ENCODE measurements around the gene CXorf38.

Gene CXorf38, protein sequence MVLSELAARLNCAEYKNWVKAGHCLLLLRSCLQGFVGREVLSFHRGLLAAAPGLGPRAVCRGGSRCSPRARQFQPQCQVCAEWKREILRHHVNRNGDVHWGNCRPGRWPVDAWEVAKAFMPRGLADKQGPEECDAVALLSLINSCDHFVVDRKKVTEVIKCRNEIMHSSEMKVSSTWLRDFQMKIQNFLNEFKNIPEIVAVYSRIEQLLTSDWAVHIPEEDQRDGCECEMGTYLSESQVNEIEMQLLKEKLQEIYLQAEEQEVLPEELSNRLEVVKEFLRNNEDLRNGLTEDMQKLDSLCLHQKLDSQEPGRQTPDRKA

DNA sequence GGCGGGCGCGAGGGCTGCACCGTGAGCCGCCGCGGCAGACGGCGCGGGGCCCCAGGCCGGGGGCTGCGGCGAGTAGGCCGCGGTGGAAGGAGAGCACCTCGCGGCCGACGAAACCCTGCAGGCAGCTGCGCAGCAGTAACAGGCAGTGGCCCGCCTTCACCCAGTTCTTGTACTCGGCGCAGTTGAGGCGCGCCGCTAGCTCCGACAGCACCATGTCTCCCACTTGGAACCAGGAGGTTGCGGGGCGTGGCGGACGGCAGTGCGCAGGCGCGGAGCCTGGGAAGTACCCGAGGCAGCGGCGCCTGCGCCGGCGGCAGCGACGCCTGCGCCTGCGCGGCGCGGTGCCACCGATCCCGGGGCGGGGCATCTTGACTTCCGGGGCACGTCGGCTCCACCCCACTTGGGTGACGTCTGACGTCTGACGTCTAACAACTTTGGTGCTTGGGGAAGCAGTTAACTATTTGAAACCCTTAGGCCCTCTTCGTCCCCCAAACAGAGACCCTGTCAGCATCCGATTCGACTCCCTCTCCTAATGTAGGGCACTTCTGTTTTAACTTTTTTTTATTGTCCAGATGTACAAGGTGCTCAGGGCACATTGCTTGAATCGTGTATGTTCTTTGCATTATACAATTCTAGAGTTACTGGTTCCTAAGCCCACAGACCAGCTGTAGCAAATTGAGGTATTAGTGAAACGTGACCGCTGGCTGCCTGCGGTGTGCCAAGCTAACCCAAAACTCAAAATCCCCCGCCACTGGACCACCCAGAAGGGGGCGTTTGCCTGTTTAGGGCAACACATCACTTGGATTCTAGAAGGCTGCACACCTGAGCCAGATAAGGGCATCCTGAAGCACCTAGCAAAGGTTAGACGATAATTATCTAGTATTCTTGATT, at the start of gene CXorf38:
CXorf38 (minus strand) TSS at position 255 of the 891 bp plus-strand sequence; CDS start at position 214, 41 bp downstream.
- DNase-seq (ENCODE audit: low read depth, low spot score) = no peak

DNA sequence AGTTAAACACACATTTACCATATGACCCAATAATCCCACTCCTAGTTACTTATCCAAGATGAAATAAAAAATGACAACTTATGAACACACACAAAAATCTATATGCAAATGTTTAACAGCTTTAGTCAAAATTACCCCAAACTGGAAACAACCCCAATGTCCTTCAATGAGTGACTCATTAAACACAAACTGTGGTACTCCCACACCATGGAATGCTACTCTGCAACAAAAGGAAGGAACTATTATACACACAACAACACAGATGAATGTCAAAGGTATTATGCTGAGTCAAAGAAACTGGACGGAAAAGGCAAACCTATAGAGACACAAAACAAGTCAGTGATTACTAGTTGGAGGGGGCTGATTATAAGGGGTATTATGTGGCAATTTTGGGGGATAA, 47.4 kb upstream of the CXorf38 start:
- DNase-seq (ENCODE audit: low read depth, low spot score) = no peak

DNA sequence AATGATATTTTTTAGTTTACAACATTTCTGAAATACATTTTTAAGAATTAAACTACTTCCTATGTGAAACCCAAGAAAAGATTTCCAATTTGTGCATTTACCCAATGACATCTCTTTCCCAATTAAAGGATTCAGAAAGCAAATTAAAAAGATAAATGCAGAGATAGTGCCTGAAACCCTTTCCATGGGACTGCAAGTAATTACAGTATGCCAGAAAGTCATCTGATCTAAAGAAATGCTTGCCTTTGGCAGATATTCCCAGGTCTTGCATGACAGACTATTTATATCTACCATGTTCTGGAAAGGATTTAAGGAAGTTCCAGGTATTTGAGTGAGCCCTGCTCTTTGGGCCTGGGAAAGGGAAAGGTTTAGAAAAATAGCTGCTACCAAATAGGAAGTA, 41.6 kb upstream of the CXorf38 start:
- DNase-seq (ENCODE audit: low read depth, low spot score) = no peak

GRCh38 chrX:40687169-40687568, 39.8 kb upstream of the CXorf38 start:
- DNase-seq (ENCODE audit: low read depth, low spot score) = no peak

DNA sequence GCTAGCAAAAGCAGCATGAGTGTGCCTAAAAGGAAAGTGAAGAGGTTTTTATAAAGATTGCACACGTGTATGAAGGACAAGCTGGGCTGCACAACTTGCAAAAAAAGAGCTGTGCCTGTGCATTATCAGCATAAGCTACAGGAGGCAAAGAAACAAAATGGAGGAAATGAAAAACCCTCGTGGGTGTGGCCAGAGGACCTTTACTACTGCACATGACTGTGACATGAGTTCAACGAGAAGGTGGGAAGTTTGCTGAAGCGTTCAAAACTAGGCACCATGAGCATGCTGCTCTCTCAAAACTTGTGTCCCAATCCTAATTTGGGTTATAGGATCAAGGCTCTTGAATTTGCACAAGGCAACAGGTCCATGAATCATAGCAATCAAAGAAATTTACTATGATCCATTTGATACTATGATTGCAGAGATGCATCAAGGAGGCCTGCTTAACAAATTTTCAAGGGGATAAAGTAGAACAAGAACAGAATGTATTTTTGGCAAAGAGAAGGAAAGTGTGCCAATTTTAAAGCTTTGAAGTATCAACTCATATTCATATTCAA, 38.1 kb upstream of the CXorf38 start:
- no peak for DNase-seq (ENCODE audit: low read depth, low spot score)

- DNase-seq (ENCODE audit: low read depth, low spot score) = no peak
Measured at GRCh38 chrX:40684092-40684491, 36.7 kb upstream of the CXorf38 start.

GRCh38 chrX:40683245-40683644, 35.9 kb upstream of the CXorf38 start:
- DNase-seq (ENCODE audit: low read depth, low spot score) = no peak

- DNase-seq (ENCODE audit: low read depth, low spot score) = no peak
Measured at GRCh38 chrX:40671126-40671525, 23.8 kb upstream of the CXorf38 start.

DNA sequence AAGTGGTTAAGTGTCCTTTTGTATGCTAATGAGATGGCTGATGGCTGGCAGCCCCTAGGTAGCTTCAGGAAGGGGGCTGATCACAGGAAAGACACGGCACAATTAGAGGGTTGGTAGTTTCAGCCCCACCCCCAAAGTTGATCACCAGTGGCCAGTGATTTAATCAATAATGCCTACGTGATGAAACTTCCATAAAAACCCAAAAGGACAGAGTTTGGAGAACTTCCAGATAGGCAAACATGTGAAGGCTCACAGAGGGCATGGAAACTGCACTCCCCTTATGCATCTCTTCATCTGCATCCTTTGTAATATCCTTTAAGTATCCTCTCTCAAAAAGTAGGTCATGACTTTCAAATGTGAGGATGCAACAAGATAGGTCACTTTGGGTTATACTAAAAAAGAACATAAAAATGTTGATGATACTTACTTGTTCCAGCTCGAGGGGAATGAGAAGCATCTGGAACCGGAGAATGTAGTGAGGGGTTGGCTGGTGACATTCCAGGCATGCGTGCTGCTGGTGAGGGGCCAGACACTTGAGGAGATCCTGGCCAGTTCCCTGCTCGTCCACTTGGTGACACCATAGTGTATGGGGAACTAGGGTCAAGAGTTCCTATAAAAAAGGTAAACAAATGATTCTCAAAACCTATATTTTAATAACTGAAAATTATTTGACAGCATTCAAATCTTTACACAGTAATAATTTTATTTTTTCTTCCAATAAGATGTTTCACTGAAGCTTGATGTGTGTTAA, 16.7 kb upstream of the CXorf38 start:
- no peak for DNase-seq (ENCODE audit: low read depth, low spot score)

GRCh38 chrX:40663078-40663740, 15.8 kb upstream of the CXorf38 start:
- no peak for DNase-seq (ENCODE audit: low read depth, low spot score)

- no peak for DNase-seq (ENCODE audit: low read depth, low spot score)
Measured at GRCh38 chrX:40661489-40661888, 14.1 kb upstream of the CXorf38 start.

DNA sequence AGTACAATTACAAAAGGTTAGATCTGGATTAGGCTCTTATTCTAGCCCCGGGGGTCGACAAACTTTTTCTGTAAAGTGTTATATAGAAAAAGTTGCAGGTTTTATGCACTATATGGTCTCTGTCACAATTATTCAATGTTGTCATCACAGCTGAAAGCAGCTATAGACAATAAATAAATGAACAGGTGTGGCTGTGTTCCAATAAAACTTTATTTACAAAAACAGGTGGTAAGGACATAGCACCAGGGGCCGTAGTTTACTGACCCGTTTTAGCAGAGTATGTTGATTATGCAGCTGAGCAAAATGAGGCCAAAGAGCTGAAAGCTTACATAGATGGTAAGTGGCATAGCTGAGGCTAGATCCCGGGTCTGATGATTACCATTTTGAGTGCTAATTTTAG, 13.0 kb upstream of the CXorf38 start:
- DNase-seq (ENCODE audit: low read depth, low spot score) = no peak

DNA sequence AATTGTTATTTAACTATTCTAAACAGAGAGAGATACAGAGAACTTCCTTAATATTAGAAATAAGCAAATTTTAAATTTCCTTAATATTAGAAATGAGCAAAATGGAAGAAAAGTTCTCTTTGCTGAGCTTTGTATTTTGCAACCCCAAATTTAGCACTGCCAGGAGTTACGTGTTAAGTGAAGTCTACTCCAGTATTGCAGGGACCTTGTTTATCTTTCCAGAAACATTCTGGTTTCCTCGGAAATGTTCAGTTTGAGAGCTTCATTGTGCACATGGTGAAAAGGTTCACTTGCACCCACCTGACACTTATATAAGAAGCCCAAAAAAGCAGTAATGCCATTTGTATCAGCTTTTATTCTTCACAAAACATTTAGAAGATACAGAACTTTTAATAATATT, 6.2 kb upstream of the CXorf38 start:
- DNase-seq (ENCODE audit: low read depth, low spot score) = no peak

GRCh38 chrX:40652664-40653063, 5.3 kb upstream of the CXorf38 start:
- no peak for DNase-seq (ENCODE audit: low read depth, low spot score)

- DNase-seq (ENCODE audit: low read depth, low spot score) = no peak
Measured at GRCh38 chrX:40651620-40652223, 4.4 kb upstream of the CXorf38 start.

DNA sequence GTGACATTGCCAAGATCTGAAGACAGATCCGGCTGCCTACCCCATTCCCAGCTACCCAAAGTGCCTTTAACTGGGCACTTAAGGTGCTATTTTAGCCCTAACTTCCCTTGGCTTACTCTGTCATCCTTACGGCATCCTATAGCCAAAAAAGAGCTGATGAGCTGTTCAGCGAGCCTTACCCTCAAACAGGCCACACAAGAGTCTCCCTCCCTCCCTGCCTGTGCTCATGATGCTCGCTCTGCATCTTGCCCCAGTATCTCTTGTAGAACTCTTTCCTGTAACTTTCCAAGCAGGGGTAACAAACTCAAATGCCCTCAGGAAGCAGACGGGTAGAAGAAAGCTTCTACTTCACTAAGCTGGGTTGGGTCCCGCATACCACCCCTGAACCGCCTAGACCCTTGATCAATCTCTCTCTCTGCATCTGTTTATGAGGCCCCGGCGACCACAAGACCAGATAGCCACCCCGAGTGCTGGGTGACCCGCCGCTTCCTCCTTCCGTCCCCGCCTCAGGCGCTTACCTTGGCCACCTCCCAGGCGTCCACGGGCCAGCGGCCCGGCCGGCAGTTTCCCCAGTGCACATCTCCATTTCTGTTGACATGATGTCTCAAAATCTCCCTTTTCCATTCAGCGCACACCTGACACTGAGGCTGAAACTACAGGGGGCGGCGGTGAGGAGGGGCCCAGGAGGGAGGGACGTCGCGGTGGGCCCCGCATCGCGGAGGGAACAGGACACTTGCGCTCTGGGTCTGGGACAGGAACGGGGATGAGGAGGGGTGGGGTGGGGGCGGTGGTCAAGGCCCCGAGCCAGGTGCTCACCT, 663 bp downstream of the CXorf38 start:
- no peak for DNase-seq (ENCODE audit: low read depth, low spot score)

GRCh38 chrX:40644821-40645358, 2.5 kb downstream of the CXorf38 start:
- DNase-seq (ENCODE audit: low read depth, low spot score) = no peak

- no peak for DNase-seq (ENCODE audit: low read depth, low spot score)
Measured at GRCh38 chrX:40644176-40644575, 3.2 kb downstream of the CXorf38 start.

DNA sequence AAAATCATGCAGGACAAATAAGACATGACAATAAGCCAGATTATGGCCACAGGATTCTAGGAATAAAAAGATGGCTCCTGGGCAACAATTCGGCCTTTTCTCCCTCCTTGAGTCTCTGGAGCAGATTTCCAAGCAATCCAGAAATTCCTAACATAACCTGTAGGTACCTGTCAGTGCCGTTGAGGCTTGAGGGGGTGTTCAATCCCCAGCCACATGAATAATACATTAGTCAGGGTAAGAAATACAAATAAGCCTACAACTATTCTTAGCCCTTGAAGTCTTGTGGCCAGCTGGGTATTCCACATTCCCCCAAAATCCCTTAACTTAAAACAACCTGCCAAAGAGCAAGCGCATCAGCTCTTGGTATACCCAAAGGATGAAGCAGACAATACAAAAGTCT, 9.7 kb downstream of the CXorf38 start:
- no peak for DNase-seq (ENCODE audit: low read depth, low spot score)

DNA sequence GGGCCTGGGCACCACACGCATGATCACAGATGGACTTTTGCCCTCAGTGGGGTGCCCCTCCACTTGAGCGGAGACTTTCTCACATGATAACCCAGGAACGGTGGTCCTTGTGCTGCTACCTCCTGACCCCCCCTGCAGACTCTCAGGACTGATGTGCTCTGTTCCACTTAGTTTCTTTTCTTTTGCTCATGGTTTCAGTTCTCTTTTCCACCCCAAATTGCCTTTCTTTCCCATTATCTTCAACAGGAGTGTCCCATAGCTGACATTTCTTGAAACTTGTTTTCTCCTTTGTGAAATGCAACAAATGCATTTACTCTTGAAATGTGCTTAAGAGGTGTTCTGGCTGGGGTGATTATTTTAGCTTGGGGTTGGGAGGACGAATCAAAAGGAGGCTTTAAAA, 15.2 kb downstream of the CXorf38 start:
- DNase-seq (ENCODE audit: low read depth, low spot score) = no peak

Data from iPS DF 19.7 (cell line).